ENCODE measurements around the gene ATXN1. TPM values are rescaled to one million over a fixed set of nuclear protein-coding genes. Genes with fewer than 3 reads are reported as not detected.

Gene ATXN1
- total RNA-seq, 1 donor = 48.5 TPM

GRCh38 chr6:16277101-16277981 lies 483.9 kb downstream of the ATXN1 start:
- Histone ChIP-seq H2AFZ (ENCODE audit: low read length) (no peak overlapping the region), H3K4me2 (ENCODE audit: insufficient read depth, low read length) (peak overlapping the region; percentile 75), H3K27ac (ENCODE audit: low read depth, low read length) (peak overlapping the region; percentile 2), H3K27me3 (ENCODE audit: insufficient read depth, low read length) (no peaks in the 10 kb centered on the region), H4K20me1 (ENCODE audit: insufficient read depth, low read length) (no peaks in the 10 kb centered on the region), H3K9me3 (ENCODE audit: low read depth, low read length) (no peaks in the 10 kb centered on the region), H3K4me1 (ENCODE audit: insufficient read depth, low read length) (peaks cover 17% of the 10 kb centered on the region), H3K4me3 (ENCODE audit: insufficient read depth, low read length) (peak overlapping the region; percentile 41), H3K79me2 (ENCODE audit: insufficient read depth, low read length) (no peaks in the 10 kb centered on the region), H3K36me3 (ENCODE audit: insufficient read depth, low read length) (no peaks in the 10 kb centered on the region)
- TF ChIP-seq CTCF (IDR thresholded peaks at IDR 0.05; ENCODE audit: extremely low read depth, low read depth, low read length) = peak; percentile 80
- peak; percentile 97 for DNase-seq (ENCODE audit: insufficient read length, low spot score, missing footprints)

GRCh38 chr6:16274885-16275589 lies 486.2 kb downstream of the ATXN1 start:
- peak; percentile 37 for DNase-seq (ENCODE audit: insufficient read length, low spot score, missing footprints)
- Histone ChIP-seq H2AFZ (ENCODE audit: low read length) (no peak overlapping the region), H3K79me2 (ENCODE audit: insufficient read depth, low read length) (no peaks in the 10 kb centered on the region), H3K27ac (ENCODE audit: low read depth, low read length) (no peak overlapping the region), H4K20me1 (ENCODE audit: insufficient read depth, low read length) (no peaks in the 10 kb centered on the region), H3K4me3 (ENCODE audit: insufficient read depth, low read length) (no peak overlapping the region), H3K36me3 (ENCODE audit: insufficient read depth, low read length) (no peaks in the 10 kb centered on the region), H3K9me3 (ENCODE audit: low read depth, low read length) (no peaks in the 10 kb centered on the region), H3K27me3 (ENCODE audit: insufficient read depth, low read length) (no peaks in the 10 kb centered on the region), H3K4me1 (ENCODE audit: insufficient read depth, low read length) (peaks cover 17% of the 10 kb centered on the region), H3K4me2 (ENCODE audit: insufficient read depth, low read length) (no peak overlapping the region)
- no peak for TF ChIP-seq CTCF (IDR thresholded peaks at IDR 0.05; ENCODE audit: extremely low read depth, low read depth, low read length)

- TF ChIP-seq CTCF (IDR thresholded peaks at IDR 0.05; ENCODE audit: extremely low read depth, low read depth, low read length) = no peak
- peaks cover 17% of the 10 kb centered on the region for H3K4me1 ChIP-seq (ENCODE audit: insufficient read depth, low read length)
- DNase-seq (ENCODE audit: insufficient read length, low spot score, missing footprints) = no peak
- H3K27ac ChIP-seq (ENCODE audit: low read depth, low read length) = no peak overlapping the region
- no peak overlapping the region for H2AFZ ChIP-seq (ENCODE audit: low read length)
- H4K20me1 ChIP-seq (ENCODE audit: insufficient read depth, low read length) = no peaks in the 10 kb centered on the region
- no peak overlapping the region for H3K4me2 ChIP-seq (ENCODE audit: insufficient read depth, low read length)
- no peaks in the 10 kb centered on the region for H3K79me2 ChIP-seq (ENCODE audit: insufficient read depth, low read length)
- no peaks in the 10 kb centered on the region for H3K9me3 ChIP-seq (ENCODE audit: low read depth, low read length)
- no peaks in the 10 kb centered on the region for H3K27me3 ChIP-seq (ENCODE audit: insufficient read depth, low read length)
- no peak overlapping the region for H3K4me3 ChIP-seq (ENCODE audit: insufficient read depth, low read length)
- H3K36me3 ChIP-seq (ENCODE audit: insufficient read depth, low read length) = no peaks in the 10 kb centered on the region
Measured at GRCh38 chr6:16274483-16274882, 486.8 kb downstream of the ATXN1 start.

DNA sequence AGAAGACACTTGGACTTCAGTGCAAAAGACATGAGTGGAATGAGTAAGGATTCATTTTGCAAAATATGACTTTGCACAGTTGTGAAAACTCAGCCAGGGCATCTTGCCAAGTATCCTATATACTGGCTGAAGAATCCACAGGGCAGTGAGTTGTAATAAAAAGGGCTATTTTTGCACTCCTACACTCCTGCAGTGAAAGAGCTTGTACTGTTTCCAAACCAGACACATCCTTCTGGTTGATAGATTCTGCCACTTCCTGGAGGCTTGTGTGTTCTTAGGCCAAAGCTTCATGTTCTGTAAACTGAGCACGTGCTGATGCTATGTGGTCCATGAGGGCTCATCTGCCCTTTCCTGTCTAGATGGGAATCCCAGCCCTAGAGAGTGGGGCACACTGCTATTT lies 488.0 kb downstream of the ATXN1 start:
- Histone ChIP-seq H3K4me3 (ENCODE audit: insufficient read depth, low read length) (no peak overlapping the region), H3K9me3 (ENCODE audit: low read depth, low read length) (no peaks in the 10 kb centered on the region), H3K79me2 (ENCODE audit: insufficient read depth, low read length) (no peaks in the 10 kb centered on the region), H3K4me1 (ENCODE audit: insufficient read depth, low read length) (peaks cover 17% of the 10 kb centered on the region), H3K4me2 (ENCODE audit: insufficient read depth, low read length) (no peak overlapping the region), H4K20me1 (ENCODE audit: insufficient read depth, low read length) (no peaks in the 10 kb centered on the region), H3K27me3 (ENCODE audit: insufficient read depth, low read length) (no peaks in the 10 kb centered on the region), H3K27ac (ENCODE audit: low read depth, low read length) (no peak overlapping the region), H2AFZ (ENCODE audit: low read length) (no peak overlapping the region), H3K36me3 (ENCODE audit: insufficient read depth, low read length) (no peaks in the 10 kb centered on the region)
- no peak for DNase-seq (ENCODE audit: insufficient read length, low spot score, missing footprints)
- no peak for TF ChIP-seq CTCF (IDR thresholded peaks at IDR 0.05; ENCODE audit: extremely low read depth, low read depth, low read length)
